ENCODE data around the gene MED13.

DNA sequence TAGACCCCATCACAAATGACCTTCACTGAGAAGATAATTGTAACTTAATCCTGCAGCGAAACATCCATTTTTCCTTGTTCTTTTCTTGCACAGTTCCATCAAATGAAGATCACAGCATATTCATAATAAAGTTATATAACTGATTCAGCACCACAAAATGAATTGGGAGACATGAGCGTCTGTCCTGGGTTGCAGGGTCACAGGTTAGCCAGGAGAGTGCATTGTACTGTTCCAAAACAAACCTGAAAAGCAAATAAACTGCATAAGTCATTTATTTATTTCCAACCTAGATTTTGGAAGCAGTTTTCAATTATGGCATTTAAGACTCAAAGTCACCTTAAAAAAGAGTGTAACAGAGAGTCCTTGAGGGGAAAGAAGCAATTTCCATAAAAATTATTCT, 118.7 kb downstream of the MED13 start:
- TF ChIP-seq CTCF (IDR thresholded peaks at IDR 0.05; ENCODE audit: insufficient read depth, low read length, poor library complexity, severe bottlenecking) (no peak), EZH2phosphoT487 (conservative IDR thresholded peaks at IDR 0.05; ENCODE audit: low read length) (no peak)
